Measurements from ENCODE around the gene ATP5F1E. TPM values are rescaled to one million over a fixed set of nuclear protein-coding genes. Genes with fewer than 3 reads are reported as not detected.

The ATP5F1E gene
- total RNA-seq, 1 experiment from 2014 or later = 84.8 TPM

GRCh38 chr20:59069026-59069425, 36.9 kb upstream of the ATP5F1E start:
- POLR2A ChIA-PET (ENCODE audit: unreplicated experiment) = no interaction called here
- no peaks in the 10 kb centered on the region for H3K27me3 ChIP-seq (ENCODE audit: insufficient read depth, low read depth)
- intact Hi-C loops (cut with micrococcal nuclease; ENCODE audit: unreplicated experiment) = no loop called here

GRCh38 chr20:59068534-59068933, 36.4 kb upstream of the ATP5F1E start:
- DNase-seq = no peak

More at GRCh38 chr20:59069026-59069425, 36.9 kb upstream of the ATP5F1E start:
- BruUV-seq (replicated peaks) = no TSS peak
- Histone ChIP-seq H3K4me2 (no peak overlapping the region), H4K20me1 (ENCODE audit: insufficient read depth) (no peaks in the 10 kb centered on the region), H3K9me3 (ENCODE audit: insufficient read depth, low read depth) (no peaks in the 10 kb centered on the region), H3K79me2 (ENCODE audit: low read depth) (no peaks in the 10 kb centered on the region), H3K4me3 (no peak overlapping the region), H3K27ac (no peak overlapping the region), H3K9me2 (ENCODE audit: insufficient read depth) (no peaks in the 10 kb centered on the region), H3K36me3 (ENCODE audit: low read depth) (no peaks in the 10 kb centered on the region), H2AFZ (no peak overlapping the region), H3K4me1 (replicated peaks; ENCODE audit: insufficient read depth) (peaks cover 12% of the 10 kb centered on the region), H3F3A (ENCODE audit: insufficient read depth, low read depth) (peaks cover 4% of the 10 kb centered on the region; the same call in 1 of the 2 replicates)
- TF ChIP-seq EZH2 (IDR thresholded peaks at IDR 0.05; ENCODE audit: low read depth) = no peak
- no peak for TF ChIP-seq CTCF (conservative IDR thresholded peaks at IDR 0.05)
- CTCF ChIA-PET = no interaction called here
- no peak for DNase-seq

GRCh38 chr20:59064214-59064722, 32.1 kb upstream of the ATP5F1E start:
- H3K79me2 ChIP-seq (ENCODE audit: low read depth) = no peaks in the 10 kb centered on the region
- POLR2A ChIA-PET (ENCODE audit: unreplicated experiment) = interaction anchor here (0.5 to 0.6 kb wide), 3 partner anchors 18 to 167 kb away, joined by 4 to 8 read pairs (median 7); no protein-coding TSS in a partner anchor
- H2AFZ ChIP-seq = 0 out of 2 replicates have a peak overlapping the region, but pooled peaks have one; percentile 6
- H3K4me1 ChIP-seq (replicated peaks; ENCODE audit: insufficient read depth) = peaks cover 16% of the 10 kb centered on the region
- no peaks in the 10 kb centered on the region for H4K20me1 ChIP-seq (ENCODE audit: insufficient read depth)
- no peak for TF ChIP-seq CTCF (conservative IDR thresholded peaks at IDR 0.05)
- TF ChIP-seq EZH2 (IDR thresholded peaks at IDR 0.05; ENCODE audit: low read depth) = no peak
- H3K27me3 ChIP-seq (ENCODE audit: insufficient read depth, low read depth) = no peaks in the 10 kb centered on the region
- H3K9me3 ChIP-seq (ENCODE audit: insufficient read depth, low read depth) = no peaks in the 10 kb centered on the region
- peak overlapping the region; percentile 6; the same call in 1 of the 2 replicates for H3K4me3 ChIP-seq
- H3K9me2 ChIP-seq (ENCODE audit: insufficient read depth) = no peaks in the 10 kb centered on the region
- H3K27ac ChIP-seq = no peak overlapping the region
- DNase-seq = no peak
- H3K36me3 ChIP-seq (ENCODE audit: low read depth) = no peaks in the 10 kb centered on the region
- BruUV-seq (replicated peaks) = TSS peak; percentile 47
- intact Hi-C loops (cut with micrococcal nuclease; ENCODE audit: unreplicated experiment) = loop anchor here (2.0 kb wide), 1 partner anchor 19 kb away; no protein-coding TSS in a partner anchor
- H3K4me2 ChIP-seq = peak overlapping the region; percentile 58
- CTCF ChIA-PET = no interaction called here
- H3F3A ChIP-seq (ENCODE audit: insufficient read depth, low read depth) = peaks cover 5% of the 10 kb centered on the region; the same call in 1 of the 2 replicates

More at GRCh38 chr20:59068534-59068933, 36.4 kb upstream of the ATP5F1E start:
- ChIA-PET POLR2A (ENCODE audit: unreplicated experiment) (no interaction called here), CTCF (no interaction called here)
- TF ChIP-seq CTCF (conservative IDR thresholded peaks at IDR 0.05) = no peak
- no peak for TF ChIP-seq EZH2 (IDR thresholded peaks at IDR 0.05; ENCODE audit: low read depth)
- no peak overlapping the region for H3K4me3 ChIP-seq
- H4K20me1 ChIP-seq (ENCODE audit: insufficient read depth) = no peaks in the 10 kb centered on the region
- intact Hi-C loops (cut with micrococcal nuclease; ENCODE audit: unreplicated experiment) = no loop called here
- peaks cover 12% of the 10 kb centered on the region for H3K4me1 ChIP-seq (replicated peaks; ENCODE audit: insufficient read depth)
- no peaks in the 10 kb centered on the region; the same call in 1 of the 2 replicates for H3F3A ChIP-seq (ENCODE audit: insufficient read depth, low read depth)
- H3K27ac ChIP-seq = no peak overlapping the region
- H3K9me2 ChIP-seq (ENCODE audit: insufficient read depth) = no peaks in the 10 kb centered on the region
- BruUV-seq (replicated peaks) = no TSS peak
- H3K79me2 ChIP-seq (ENCODE audit: low read depth) = no peaks in the 10 kb centered on the region
- no peaks in the 10 kb centered on the region for H3K36me3 ChIP-seq (ENCODE audit: low read depth)
- H3K4me2 ChIP-seq = no peak overlapping the region
- H3K9me3 ChIP-seq (ENCODE audit: insufficient read depth, low read depth) = no peaks in the 10 kb centered on the region
- no peaks in the 10 kb centered on the region for H3K27me3 ChIP-seq (ENCODE audit: insufficient read depth, low read depth)
- no peak overlapping the region for H2AFZ ChIP-seq

All from PC-9 (cell line).